ENCODE measurements around the gene CRLF3.
"Not testable (repeated sequence)": the region's sequence is repeated elsewhere in the genome, so short reads cannot be mapped to it uniquely, and the experiment has no call there.

The CRLF3 gene

GRCh38 chr17:30734153-30734552 is 90.3 kb downstream of the CRLF3 start:
- DNase-seq = not testable (repeated sequence)

Measured in AML-193 (cell line).